K562 (cell line): ENCODE measurements around the gene MCCD1. TPM values are rescaled to one million over a fixed set of nuclear protein-coding genes. Genes with fewer than 3 reads are reported as not detected.
A peak's percentile ranks its signal among the peaks of the same experiment; 100 is the strongest.

ENCODE experiments used
- CEBPZ ChIP-seq: fragments of 150-350 bp; IDR thresholded peaks from 2 replicates; pipeline ENCODE4 v1.6.1; 2014; ENCODE audit warnings: low read depth, mild to moderate bottlenecking, low read length, borderline replicate concordance
- CREB5 ChIP-seq: fragments of 250-450 bp; sonication (Bioruptor Pico); IDR thresholded peaks from 2 replicates; pipeline ENCODE4 v1.5.0; 2020; ENCODE audit warnings: mild to moderate bottlenecking
- GTF2F1 ChIP-seq: IDR thresholded peaks from 2 replicates; pipeline ENCODE4 v1.6.1; 2011; ENCODE audit warnings: low read depth, low read length, improper control_type of control experiment
- JUN ChIP-seq, 2 experiments: sonication (generic) in 1 of 2; formaldehyde crosslinking in 1 of 2; IDR thresholded peaks; 2 replicates each; pipeline versions ENCODE4 v1.6.1 to v1.8.0; 2012 to 2022; ENCODE audit warnings: borderline replicate concordance in 2 of 2, mild to moderate bottlenecking in 2 of 2, improper control_type of control experiment in 1 of 2, low read depth in 1 of 2, low read length in 1 of 2, missing genetic modification reagents in 1 of 2
- NCOA6 ChIP-seq: fragments of 450-650 bp; IDR thresholded peaks from 2 replicates; pipeline ENCODE4 v1.6.1; 2017; ENCODE audit warnings: mild to moderate bottlenecking
- NELFE ChIP-seq: IDR thresholded peaks from 2 replicates; pipeline ENCODE4 v1.6.1; 2011; ENCODE audit warnings: mild to moderate bottlenecking; ENCODE audit not compliant: insufficient read depth, insufficient read length
- PCBP2 ChIP-seq: fragments of 200-400 bp; formaldehyde crosslinking; IDR thresholded peaks from 2 replicates; pipeline ENCODE4 v1.6.1; 2018; ENCODE audit warnings: low read length, low read depth, mild to moderate bottlenecking, moderate library complexity; ENCODE audit not compliant: poor library complexity, severe bottlenecking
- PRDM10 ChIP-seq: fragments of 450-650 bp; IDR thresholded peaks from 2 replicates; pipeline ENCODE4 v1.6.1; 2018; ENCODE audit not compliant: partially characterized antibody
- ZNF197 ChIP-seq: fragments of 200-800 bp; sonication (Bioruptor generic); IDR thresholded peaks from 2 replicates; pipeline ENCODE4 v1.6.1; 2016; ENCODE audit warnings: low read depth, missing genetic modification characterization, missing compliant biosample characterization
- ZNF282 ChIP-seq: sonication (generic); formaldehyde crosslinking; IDR thresholded peaks from 2 replicates; pipeline ENCODE4 v1.8.1; 2023; ENCODE audit warnings: missing genetic modification reagents
- ZNF561 ChIP-seq: fragments of 450-650 bp; formaldehyde crosslinking; conservative IDR thresholded peaks from 2 replicates; pipeline ENCODE4 v1.4.0; 2020; ENCODE audit warnings: mild to moderate bottlenecking, moderate library complexity
- ZNF609 ChIP-seq: sonication (generic); formaldehyde crosslinking; IDR thresholded peaks from 2 replicates; pipeline ENCODE4 v1.8.1; 2023; ENCODE audit warnings: missing genetic modification reagents, mild to moderate bottlenecking, borderline replicate concordance
- polyA plus RNA-seq, 8 experiments: library from polyadenylated mRNA; depleted of rRNA in 4 of 8; stranded (reverse) in 5 of 8; unstranded in 3 of 8; fragments of >200 nt; fragmentation: Nextera tagmentation in 2 of 8; fragmentation: Illumina TruSeq in 1 of 8; extraction: Ambion mirVana in 2 of 8; extraction: Trizol in 1 of 8; gene quantifications; 2 replicates each; pipeline versions ENCODE4 v1.2.1 to v1.2.3, GENCODE V29; 2011 to 2014; ENCODE audit warnings: inconsistent platforms in 1 of 8, missing spikeins in 1 of 8
- total RNA-seq, 7 experiments: library from RNA; depleted of rRNA in 6 of 7; stranded (reverse); fragments of >200 nt in 6 of 7; fragmentation: Illumina TruSeq in 2 of 7; extraction: Trizol in 2 of 7; gene quantifications; 2 replicates each; pipeline versions ENCODE4 v1.2.1 to v1.2.3, GENCODE V29; 2011 to 2021; ENCODE audit warnings: low replicate concordance in 1 of 7

Gene MCCD1
- total and polyA plus RNA-seq, 9 of the 15 experiments (the other 6 are each of a cell fraction or from before 2014, with no cell fraction given), result not detected

- TF ChIP-seq CEBPZ (no peak), PCBP2 (no peak), PRDM10 (peak; percentile 79), NCOA6 (peak; percentile 73), JUN (IDR thresholded peaks at IDR 0.05; ENCODE audit: borderline replicate concordance, low read depth, low read length) (no peak), JUN (CRISPR knock-in tag; IDR thresholded peaks at IDR 0.05; ENCODE audit: borderline replicate concordance) (no peak), NELFE (no peak), CREB5 (CRISPR knock-in tag) (no peak), ZNF609 (CRISPR knock-in tag) (no peak), ZNF282 (no peak), GTF2F1 (no peak), ZNF197 (CRISPR knock-in tag) (0 out of 2 replicates have a peak, but pooled peaks have one; percentile 19), ZNF561 (CRISPR knock-in tag) (no peak)
Measured at GRCh38 chr6:31493875-31494694, 34.7 kb upstream of the MCCD1 start (continued).
